ENCODE data around the gene SYNM. TPM values are rescaled to one million over a fixed set of nuclear protein-coding genes. Genes with fewer than 3 reads are reported as not detected.

SYNM gene
- total and polyA plus RNA-seq, 2 of the 8 experiments (the other 6 are each of a cell fraction or from before 2014, with no cell fraction given), result 0.89 to 2.0 TPM

DNA sequence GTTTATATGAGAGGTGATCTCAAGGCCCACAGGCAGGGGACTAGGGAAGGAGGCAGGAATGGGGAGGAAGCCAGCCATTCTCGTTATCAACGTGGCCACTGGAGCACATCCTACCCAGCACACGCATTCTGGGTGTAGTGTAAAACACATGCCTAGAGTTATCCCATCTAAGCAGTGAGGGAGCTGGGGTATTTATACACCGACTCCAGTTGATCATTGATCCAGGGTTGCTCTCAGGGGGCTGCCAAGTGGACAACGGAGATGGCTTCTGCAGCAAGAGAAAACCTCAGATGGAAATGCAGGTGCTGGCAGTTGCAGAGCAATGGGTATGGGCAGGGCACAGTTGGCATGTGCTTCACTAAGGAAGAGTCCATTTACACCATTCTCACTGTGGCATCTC, 30.4 kb upstream of the SYNM start:
- no peak overlapping the region for H2AFZ ChIP-seq (ENCODE audit: low read length)
- H3K36me3 ChIP-seq (ENCODE audit: control insufficient read depth in 2 of 4, insufficient read depth in 4 of 4, low read length in 3 of 4), result no peaks in the 10 kb centered on the region
- no peak overlapping the region for H2BK5ac ChIP-seq (ENCODE audit: low read depth, low read length)
- DNase-seq (ENCODE audit: low read depth in 1 of 2, low spot score in 2 of 2), result no peak
- H4K20me1 ChIP-seq (replicated peaks in 1 of 2; ENCODE audit: control insufficient read depth in 1 of 2, insufficient read depth in 2 of 2, low read length in 2 of 2), result no peaks in the 10 kb centered on the region
- no peaks in the 10 kb centered on the region for H3K9me3 ChIP-seq (ENCODE audit: insufficient read depth in 2 of 2, low read depth in 1 of 2, low read length in 1 of 2)
- WGBS, 2 experiments (ENCODE audit: extremely low coverage in 1 of 2, insufficient coverage in 1 of 2, insufficient read length in 1 of 2, insufficient replicate concordance in 2 of 2, low coverage in 1 of 2, low lambda C conversion rate in 2 of 2, missing lambda C conversion rate in 1 of 2), result 87% methylated on average over 5 of the region's 5 CpGs; no CpG with 5 or more reads in 1 of the 2 experiments
- no peak overlapping the region for H4K8ac ChIP-seq (ENCODE audit: extremely low read depth, insufficient read depth, low read length)
- H3K23ac ChIP-seq (ENCODE audit: insufficient read length), result no peak overlapping the region
- no peaks in the 10 kb centered on the region for H3K23me2 ChIP-seq (ENCODE audit: low read depth, low read length)
- CTCF ChIA-PET (ENCODE audit: partially characterized antibody), result interaction anchor here (1.1 to 7.3 kb wide), 7 partner anchors 13 to 632 kb away, joined by 3 to 78 read pairs (median 6); no protein-coding TSS in a partner anchor
- no peak overlapping the region for H2BK120ac ChIP-seq (replicated peaks; ENCODE audit: low read depth, low read length)
- no peak overlapping the region for H2AK5ac ChIP-seq (ENCODE audit: low read depth, low read length)
- H3K18ac ChIP-seq (ENCODE audit: extremely low read depth, low read length), result no peak overlapping the region
- no peak overlapping the region for H2BK12ac ChIP-seq (ENCODE audit: low read depth, low read length)
- H3K9ac ChIP-seq (replicated peaks in 1 of 4; ENCODE audit: extremely low read depth in 1 of 4, low read depth in 3 of 4, low read length in 3 of 4), result no peak overlapping the region
- no peak overlapping the region for H3K27ac ChIP-seq (ENCODE audit: low read depth, low read length)
- no peak overlapping the region for H3K14ac ChIP-seq (ENCODE audit: insufficient read length)
- H3K4me3 ChIP-seq (ENCODE audit: extremely low read depth in 1 of 4, insufficient read depth in 2 of 4, low read depth in 3 of 4, low read length in 4 of 4), result no peak overlapping the region
- H3K79me2 ChIP-seq (ENCODE audit: control insufficient read depth in 1 of 2, insufficient read depth in 2 of 2, low read length in 2 of 2), result no peaks in the 10 kb centered on the region
- no peak overlapping the region for H3K56ac ChIP-seq (replicated peaks; ENCODE audit: insufficient read length, low read depth, low read length)
- H2BK20ac ChIP-seq (ENCODE audit: low read length), result no peak overlapping the region
- H3K4me2 ChIP-seq (ENCODE audit: insufficient read depth in 1 of 2, low read depth in 2 of 2, low read length in 2 of 2), result no peak overlapping the region
- no peak for FAIRE-seq
- H3K4ac ChIP-seq (replicated peaks; ENCODE audit: insufficient read length, low read depth, low read length), result no peak overlapping the region
- H3K27me3 ChIP-seq (replicated peaks in 1 of 4; ENCODE audit: control insufficient read depth in 3 of 4, extremely low read depth in 1 of 4, insufficient read depth in 3 of 4, low read length in 3 of 4), result no peaks in the 10 kb centered on the region
- no peak overlapping the region for H4K5ac ChIP-seq (ENCODE audit: insufficient read length, low read depth, low read length)
- peaks cover 0 to 7% (median 1%) of the 10 kb centered on the region in 4 experiments; a peak in 1 of 7 replicates for H3K4me1 ChIP-seq (replicated peaks in 1 of 4; ENCODE audit: control insufficient read depth in 3 of 4, insufficient read depth in 4 of 4, low read length in 3 of 4)
- H4K91ac ChIP-seq (replicated peaks; ENCODE audit: insufficient read length, low read length), result no peak overlapping the region
- H2BK15ac ChIP-seq (ENCODE audit: low read length), result no peak overlapping the region
- POLR2A ChIA-PET (ENCODE audit: partially characterized antibody), result interaction anchor here (1.3 kb wide), 1 partner anchor 14 kb away, joined by 3 read pairs; no protein-coding TSS in a partner anchor
- no peaks in the 10 kb centered on the region for H3K79me1 ChIP-seq (ENCODE audit: low read depth, low read length)
- TF ChIP-seq EP300 (IDR thresholded peaks at IDR 0.05; ENCODE audit: borderline replicate concordance in 1 of 2, low read depth in 2 of 2, low read length in 2 of 2), result no peak
- TF ChIP-seq TAF7 (optimal IDR thresholded peaks at IDR 0.05; ENCODE audit: borderline replicate concordance, low read depth, low read length), result no peak
- no peak for TF ChIP-seq POLR2A (IDR thresholded peaks at IDR 0.05; ENCODE audit: control extremely low read depth in 1 of 2, low read depth in 2 of 2, low read length in 2 of 2)
- no peak for TF ChIP-seq JUND (IDR thresholded peaks at IDR 0.05; ENCODE audit: low read length)
- TF ChIP-seq SIX5 (IDR thresholded peaks at IDR 0.05; ENCODE audit: low read depth, low read length), result no peak
- no peak for TF ChIP-seq ZNF274 (IDR thresholded peaks at IDR 0.05; ENCODE audit: borderline replicate concordance, extremely low read depth, low read length)
- TF ChIP-seq CTBP2 (IDR thresholded peaks at IDR 0.05; ENCODE audit: borderline replicate concordance, insufficient read depth, insufficient read length, low read length), result no peak
- TF ChIP-seq SP1 (IDR thresholded peaks at IDR 0.05; ENCODE audit: low read depth, low read length), result no peak
- TF ChIP-seq SP2 (IDR thresholded peaks at IDR 0.05; ENCODE audit: low read length), result no peak
- TF ChIP-seq, protein P1, sequence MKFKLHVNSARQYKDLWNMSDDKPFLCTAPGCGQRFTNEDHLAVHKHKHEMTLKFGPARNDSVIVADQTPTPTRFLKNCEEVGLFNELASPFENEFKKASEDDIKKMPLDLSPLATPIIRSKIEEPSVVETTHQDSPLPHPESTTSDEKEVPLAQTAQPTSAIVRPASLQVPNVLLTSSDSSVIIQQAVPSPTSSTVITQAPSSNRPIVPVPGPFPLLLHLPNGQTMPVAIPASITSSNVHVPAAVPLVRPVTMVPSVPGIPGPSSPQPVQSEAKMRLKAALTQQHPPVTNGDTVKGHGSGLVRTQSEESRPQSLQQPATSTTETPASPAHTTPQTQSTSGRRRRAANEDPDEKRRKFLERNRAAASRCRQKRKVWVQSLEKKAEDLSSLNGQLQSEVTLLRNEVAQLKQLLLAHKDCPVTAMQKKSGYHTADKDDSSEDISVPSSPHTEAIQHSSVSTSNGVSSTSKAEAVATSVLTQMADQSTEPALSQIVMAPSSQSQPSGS (IDR thresholded peaks at IDR 0.05; ENCODE audit: low read length), result no peak
